CD4-positive, alpha-beta T cell (primary cell): ENCODE data around the gene HSD17B12. TPM values are rescaled to one million over a fixed set of nuclear protein-coding genes. Genes with fewer than 3 reads are reported as not detected.
A peak's percentile ranks its signal among the peaks of the same experiment; 100 is the strongest.
"Not testable (repeated sequence)": the region's sequence is repeated elsewhere in the genome, so short reads cannot be mapped to it uniquely, and the experiment has no call there.

ENCODE experiments used
- ATAC-seq: fragments of 200-7000 bp; cut with Tn5 transposase; one replicate; pipeline ENCODE4 v1.10.0; 2022; ENCODE audit warnings: mild to moderate bottlenecking; ENCODE audit not compliant: poor library complexity
- CTCF ChIA-PET: fragments of 350-600 bp; sonication (Branson Sonifier 250); formaldehyde crosslinking; loops from one replicate; lab custom pipeline; 2021; ENCODE audit warnings: antibody characterized with exemption, inconsistent platforms; lab: Charles Lee
- POLR2A ChIA-PET: fragments of 350-600 bp; sonication (Branson Sonifier 250); formaldehyde crosslinking; loops from one replicate; lab custom pipeline; 2021; ENCODE audit warnings: antibody characterized with exemption, inconsistent platforms; lab: Charles Lee
- DNase-seq, 14 experiments: peaks; one replicate each; pipeline ENCODE4 v3.0.0-alpha.2; 2013 to 2020; ENCODE audit warnings: mixed read lengths in 2 of 14
- H3K27ac ChIP-seq, 2 donors: one replicate each; pipeline versions ENCODE4 v1.5.1 to v1.7.0; 2013; ENCODE audit warnings: low read length in 2 of 2, low read depth in 1 of 2, mild to moderate bottlenecking in 1 of 2
- H3K27me3 ChIP-seq, 2 experiments: 1 replicate in 1 of 2; 2 replicates in 1 of 2; pipeline versions ENCODE4 v1.6.1 to v1.7.0; 2013; ENCODE audit warnings: low read length in 2 of 2, control low read depth in 1 of 2, mild to moderate bottlenecking in 1 of 2, moderate library complexity in 1 of 2; ENCODE audit not compliant: insufficient read depth in 2 of 2, control insufficient read depth in 1 of 2
- H3K36me3 ChIP-seq: one replicate; pipeline ENCODE4 v1.6.1; 2013; ENCODE audit warnings: low read length, control low read depth; ENCODE audit not compliant: insufficient read depth
- H3K4me1 ChIP-seq: one replicate; pipeline ENCODE4 v1.6.1; 2013; ENCODE audit warnings: low read length, control low read depth; ENCODE audit not compliant: insufficient read depth
- H3K4me3 ChIP-seq: one replicate; pipeline ENCODE4 v1.5.1; 2013; ENCODE audit warnings: mild to moderate bottlenecking, low read length, moderate library complexity
- H3K9me3 ChIP-seq, 2 experiments: 1 replicate in 1 of 2; 2 replicates in 1 of 2; pipeline versions ENCODE4 v1.6.1 to v1.7.0; 2013; ENCODE audit warnings: low read length in 2 of 2, mild to moderate bottlenecking in 2 of 2, control low read depth in 1 of 2, moderate library complexity in 1 of 2; ENCODE audit not compliant: control insufficient read depth in 1 of 2, insufficient read depth in 1 of 2
- H3K27ac Mint-ChIP-seq: one replicate; pipeline ENCODE4 v1.8.0; 2020; ENCODE audit warnings: mixed read lengths
- H3K27me3 Mint-ChIP-seq: one replicate; pipeline ENCODE4 v1.8.0; 2021; ENCODE audit warnings: mixed read lengths
- H3K36me3 Mint-ChIP-seq: one replicate; pipeline ENCODE4 v1.8.0; 2021; ENCODE audit warnings: low read depth, mixed read lengths
- H3K4me1 Mint-ChIP-seq: one replicate; pipeline ENCODE4 v1.8.0; 2021; ENCODE audit warnings: low read depth, mixed read lengths
- H3K4me3 Mint-ChIP-seq: one replicate; pipeline ENCODE4 v1.8.0; 2020; ENCODE audit warnings: mild to moderate bottlenecking, mixed read lengths
- H3K9me3 Mint-ChIP-seq: one replicate; pipeline ENCODE4 v1.8.0; 2020; ENCODE audit warnings: mixed read lengths
- intact Hi-C, 2 experiments: fragments of 100-400 bp; cut with DNase I in 1 of 2; cut with micrococcal nuclease in 1 of 2; formaldehyde crosslinking; loops; one replicate each; pipeline versions ENCODE4 v1.15.1 to v1.9.0; 2023 to 2025; cut with DNase I, micrococcal nuclease
- total RNA-seq, 174 experiments: library from RNA in 2 of 174; stranded (reverse) in 2 of 174; gene quantifications; one replicate each; pipeline ENCODE4 v1.2.3 and lab custom pipeline; 2021 to 2026
- TF ChIP-seq, protein P1 (sequence below): fragments of 200-600 bp; IDR thresholded peaks from one replicate; pipeline ENCODE4 v1.8.0; 2022; ENCODE audit warnings: antibody characterized with exemption, mild to moderate bottlenecking

The HSD17B12 gene
- total RNA-seq, 2 experiments from 2014 or later: 16.1 to 16.3 TPM

- peaks cover 48% of the 10 kb centered on the region for H3K36me3 Mint-ChIP-seq
- DNase-seq (no peak), ATAC-seq (no peak)
- POLR2A ChIA-PET: interaction anchor here (0.7 to 2.2 kb wide), 4 partner anchors 36 to 369 kb away, joined by 3 to 24 read pairs (median 9); partner anchors contain the start of genes API5 and TTC17
- H3K27ac Mint-ChIP-seq: peak overlapping the region; percentile 96
- H3K27ac ChIP-seq: peak overlapping the region in 1 of 2 donors; percentile 93
- CTCF ChIA-PET: no interaction called here
- peak overlapping the region; percentile 96 for H3K4me3 Mint-ChIP-seq
- no peaks in the 10 kb centered on the region for H3K27me3 ChIP-seq
- H3K27me3 Mint-ChIP-seq: no peaks in the 10 kb centered on the region
- peaks cover 18% of the 10 kb centered on the region for H3K4me1 ChIP-seq
- peaks cover 2% of the 10 kb centered on the region for H3K9me3 Mint-ChIP-seq
- H3K36me3 ChIP-seq: peaks cover 3% of the 10 kb centered on the region
- no peaks in the 10 kb centered on the region for H3K9me3 ChIP-seq
- TF ChIP-seq, protein P1, sequence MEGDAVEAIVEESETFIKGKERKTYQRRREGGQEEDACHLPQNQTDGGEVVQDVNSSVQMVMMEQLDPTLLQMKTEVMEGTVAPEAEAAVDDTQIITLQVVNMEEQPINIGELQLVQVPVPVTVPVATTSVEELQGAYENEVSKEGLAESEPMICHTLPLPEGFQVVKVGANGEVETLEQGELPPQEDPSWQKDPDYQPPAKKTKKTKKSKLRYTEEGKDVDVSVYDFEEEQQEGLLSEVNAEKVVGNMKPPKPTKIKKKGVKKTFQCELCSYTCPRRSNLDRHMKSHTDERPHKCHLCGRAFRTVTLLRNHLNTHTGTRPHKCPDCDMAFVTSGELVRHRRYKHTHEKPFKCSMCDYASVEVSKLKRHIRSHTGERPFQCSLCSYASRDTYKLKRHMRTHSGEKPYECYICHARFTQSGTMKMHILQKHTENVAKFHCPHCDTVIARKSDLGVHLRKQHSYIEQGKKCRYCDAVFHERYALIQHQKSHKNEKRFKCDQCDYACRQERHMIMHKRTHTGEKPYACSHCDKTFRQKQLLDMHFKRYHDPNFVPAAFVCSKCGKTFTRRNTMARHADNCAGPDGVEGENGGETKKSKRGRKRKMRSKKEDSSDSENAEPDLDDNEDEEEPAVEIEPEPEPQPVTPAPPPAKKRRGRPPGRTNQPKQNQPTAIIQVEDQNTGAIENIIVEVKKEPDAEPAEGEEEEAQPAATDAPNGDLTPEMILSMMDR: no peak
- intact Hi-C loops: loop anchor here (2.0 to 5.0 kb wide), 4 partner anchors 199 to 386 kb away; partner anchors contain the start of genes ALKBH3 (in 2 of the 2), API5 (in 2 of the 2) and ACCS (in 1 of the 2)
- H3K4me3 ChIP-seq: peak overlapping the region; percentile 91
- H3K4me1 Mint-ChIP-seq: peaks cover 55% of the 10 kb centered on the region
Measured at GRCh38 chr11:43681401-43681942, 934 bp downstream of the HSD17B12 start.

- H3K4me1 Mint-ChIP-seq: peaks cover 57% of the 10 kb centered on the region
- peak overlapping the region; percentile 96 for H3K4me3 Mint-ChIP-seq
- ATAC-seq, H3K27me3 ChIP-seq, CTCF ChIA-PET, H3K27ac ChIP-seq, H3K9me3 Mint-ChIP-seq, H3K27me3 Mint-ChIP-seq, H3K4me3 ChIP-seq, POLR2A ChIA-PET, H3K36me3 ChIP-seq, H3K9me3 ChIP-seq: not testable (repeated sequence)
- H3K36me3 Mint-ChIP-seq: peaks cover 48% of the 10 kb centered on the region
- intact Hi-C loops: loop anchor here (5.0 kb wide), 2 partner anchors 370 to 385 kb away; partner anchors contain the start of genes ACCS (in 1 of the 2) and API5 (in 1 of the 2)
- H3K27ac Mint-ChIP-seq: peak overlapping the region; percentile 96
- DNase-seq: peak in 2 of 14 experiments; percentile 9 to 15
- peaks cover 18% of the 10 kb centered on the region for H3K4me1 ChIP-seq
Measured at GRCh38 chr11:43682081-43682480, 1.5 kb downstream of the HSD17B12 start.

DNA sequence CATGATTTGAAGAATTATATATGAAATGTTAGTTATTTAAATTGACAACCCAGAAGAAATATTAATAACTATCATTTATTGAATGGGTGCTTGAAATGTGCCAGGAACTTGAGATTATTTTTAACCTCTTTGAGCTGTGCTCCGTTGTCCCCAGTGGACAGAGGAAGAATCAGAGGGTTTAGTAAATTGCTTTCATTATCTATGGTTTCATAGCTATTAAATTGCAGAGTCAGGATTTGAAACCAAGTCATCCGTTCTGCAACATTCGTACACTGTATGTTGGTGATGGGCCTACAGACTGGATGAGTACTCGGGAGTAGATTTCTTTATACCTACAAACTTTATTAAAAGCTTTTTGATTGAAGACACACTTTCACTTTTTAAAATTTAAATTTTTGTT is 4.9 kb downstream of the HSD17B12 start:
- Mint-ChIP-seq H3K4me3 (no peak overlapping the region), H3K36me3 (peaks cover 49% of the 10 kb centered on the region), H3K27me3 (no peaks in the 10 kb centered on the region), H3K27ac (no peak overlapping the region), H3K4me1 (peaks cover 61% of the 10 kb centered on the region), H3K9me3 (no peaks in the 10 kb centered on the region)
- DNase-seq: no peak
- H3K27ac ChIP-seq: no peak overlapping the region
- no peak overlapping the region for H3K4me3 ChIP-seq
- ATAC-seq: no peak
- H3K9me3 ChIP-seq: no peaks in the 10 kb centered on the region
- ChIA-PET CTCF (no interaction called here), POLR2A (no interaction called here)
- TF ChIP-seq, protein P1: no peak
- H3K36me3 ChIP-seq: peaks cover 3% of the 10 kb centered on the region
- intact Hi-C loops: no loop called here
- H3K4me1 ChIP-seq: peaks cover 9% of the 10 kb centered on the region
- no peaks in the 10 kb centered on the region for H3K27me3 ChIP-seq
